D721Med (cell line): ENCODE measurements around the gene KREMEN1.

Source experiments
- DNase-seq: peaks from one replicate; pipeline ENCODE4 v3.0.0; 2011; ENCODE audit warnings: low spot score; ENCODE audit not compliant: insufficient read length
- FAIRE-seq: peaks from 2 replicates; lab custom pipeline; 2011; peaks lifted over from hg19 to GRCh38; lab: Jason Lieb, UNC
- TF ChIP-seq, protein P1 (sequence below): IDR thresholded peaks from 2 replicates; pipeline ENCODE4 v1.5.1; 2012; ENCODE audit warnings: mild to moderate bottlenecking, control low read depth; ENCODE audit not compliant: insufficient read depth; ENCODE audit errors: missing control alignments

KREMEN1 gene

DNA sequence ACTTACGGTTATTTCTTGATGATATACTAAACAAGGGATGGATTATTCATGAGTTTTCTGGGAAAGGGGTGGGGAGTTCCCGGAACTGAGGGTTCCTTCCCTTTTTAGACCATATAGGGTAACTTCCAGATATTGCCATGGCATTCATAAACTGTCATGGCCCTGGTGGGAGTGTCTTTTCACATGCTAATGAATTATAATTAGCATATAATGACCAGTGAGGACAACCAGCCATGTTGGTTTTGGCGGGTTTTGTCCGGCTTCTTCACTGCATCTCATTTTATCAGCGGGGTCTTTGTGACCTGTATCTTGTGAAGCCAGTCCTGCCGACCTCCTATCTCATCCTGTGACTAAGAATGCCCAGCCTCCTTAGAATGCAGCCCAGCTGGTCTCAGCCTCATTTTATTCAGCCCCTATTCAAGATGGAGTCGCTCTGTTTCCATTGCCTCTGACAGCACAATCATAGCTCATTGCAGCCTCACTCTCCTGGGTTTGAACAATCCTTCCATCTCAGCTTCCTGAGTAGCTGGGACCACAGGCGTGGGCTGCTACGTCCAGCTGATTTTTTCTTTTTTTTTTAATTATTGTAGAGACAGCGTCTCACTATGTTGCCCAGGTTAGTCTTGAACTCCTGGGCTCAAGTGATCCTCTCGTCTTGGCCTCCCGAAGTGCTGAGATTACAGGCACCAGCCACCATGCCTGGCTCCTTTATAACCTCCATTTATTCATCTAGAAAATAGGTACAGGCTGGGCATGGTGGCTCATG is 80.3 kb downstream of the KREMEN1 start:
- DNase-seq (no peak), FAIRE-seq (no peak)
- TF ChIP-seq, protein P1, sequence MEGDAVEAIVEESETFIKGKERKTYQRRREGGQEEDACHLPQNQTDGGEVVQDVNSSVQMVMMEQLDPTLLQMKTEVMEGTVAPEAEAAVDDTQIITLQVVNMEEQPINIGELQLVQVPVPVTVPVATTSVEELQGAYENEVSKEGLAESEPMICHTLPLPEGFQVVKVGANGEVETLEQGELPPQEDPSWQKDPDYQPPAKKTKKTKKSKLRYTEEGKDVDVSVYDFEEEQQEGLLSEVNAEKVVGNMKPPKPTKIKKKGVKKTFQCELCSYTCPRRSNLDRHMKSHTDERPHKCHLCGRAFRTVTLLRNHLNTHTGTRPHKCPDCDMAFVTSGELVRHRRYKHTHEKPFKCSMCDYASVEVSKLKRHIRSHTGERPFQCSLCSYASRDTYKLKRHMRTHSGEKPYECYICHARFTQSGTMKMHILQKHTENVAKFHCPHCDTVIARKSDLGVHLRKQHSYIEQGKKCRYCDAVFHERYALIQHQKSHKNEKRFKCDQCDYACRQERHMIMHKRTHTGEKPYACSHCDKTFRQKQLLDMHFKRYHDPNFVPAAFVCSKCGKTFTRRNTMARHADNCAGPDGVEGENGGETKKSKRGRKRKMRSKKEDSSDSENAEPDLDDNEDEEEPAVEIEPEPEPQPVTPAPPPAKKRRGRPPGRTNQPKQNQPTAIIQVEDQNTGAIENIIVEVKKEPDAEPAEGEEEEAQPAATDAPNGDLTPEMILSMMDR, result no peak

DNA sequence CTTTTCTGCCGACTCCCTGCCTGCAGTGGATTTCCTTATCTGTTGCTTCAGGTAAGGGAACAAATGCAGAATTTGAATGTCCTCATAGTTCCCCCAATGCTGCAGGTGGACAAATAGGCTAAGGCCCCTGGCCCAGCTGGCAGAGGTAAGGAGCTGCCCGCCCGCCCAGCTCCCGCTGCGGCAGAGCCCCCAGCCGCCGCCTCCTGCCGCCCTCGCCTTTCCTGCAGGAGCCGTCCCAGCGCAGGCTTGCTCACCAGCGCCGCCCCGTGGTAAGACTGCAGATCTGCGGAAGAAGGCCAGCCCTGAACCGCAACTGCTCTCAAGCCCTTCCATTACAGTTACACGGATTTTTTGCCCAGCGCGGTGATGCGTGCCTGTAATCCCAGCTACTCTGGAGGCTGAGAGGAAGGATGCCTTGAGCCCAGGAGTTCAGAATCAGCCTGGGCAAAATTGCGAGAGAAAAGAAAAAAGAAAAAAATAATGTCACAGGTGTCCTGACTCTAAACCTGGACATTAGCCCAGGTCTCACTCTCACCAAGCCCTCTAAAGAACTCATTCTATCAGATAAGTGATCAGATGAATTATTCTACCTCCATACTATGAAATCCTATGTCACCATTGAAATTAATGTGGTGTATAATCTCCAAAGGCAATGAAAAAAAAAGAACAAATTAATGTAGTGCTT is 81.7 kb downstream of the KREMEN1 start:
- FAIRE-seq (no peak), DNase-seq (peak; percentile 39)
- TF ChIP-seq, protein P1, result peak; percentile 94

DNA sequence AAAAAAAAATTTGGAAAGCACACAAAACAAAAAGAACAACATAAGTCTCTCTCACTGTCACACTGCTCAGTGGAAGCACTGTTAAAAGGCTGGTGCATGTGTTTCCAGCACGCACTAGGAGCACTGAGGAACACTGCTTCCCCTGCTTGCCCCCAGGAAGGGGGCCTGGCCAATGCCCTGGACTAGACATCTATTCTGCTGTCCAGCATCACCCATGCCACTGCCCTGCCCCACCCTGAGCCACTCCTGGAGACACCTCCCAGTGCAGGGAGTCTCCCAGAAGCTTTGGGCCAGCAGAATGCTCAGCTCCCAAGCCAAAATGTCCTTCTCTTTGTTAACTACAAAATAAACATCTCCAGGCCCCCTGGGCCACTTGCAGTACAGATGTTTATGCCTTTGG is 83.1 kb downstream of the KREMEN1 start:
- DNase-seq, result no peak
- TF ChIP-seq, protein P1, result no peak
- FAIRE-seq, result no peak

DNA sequence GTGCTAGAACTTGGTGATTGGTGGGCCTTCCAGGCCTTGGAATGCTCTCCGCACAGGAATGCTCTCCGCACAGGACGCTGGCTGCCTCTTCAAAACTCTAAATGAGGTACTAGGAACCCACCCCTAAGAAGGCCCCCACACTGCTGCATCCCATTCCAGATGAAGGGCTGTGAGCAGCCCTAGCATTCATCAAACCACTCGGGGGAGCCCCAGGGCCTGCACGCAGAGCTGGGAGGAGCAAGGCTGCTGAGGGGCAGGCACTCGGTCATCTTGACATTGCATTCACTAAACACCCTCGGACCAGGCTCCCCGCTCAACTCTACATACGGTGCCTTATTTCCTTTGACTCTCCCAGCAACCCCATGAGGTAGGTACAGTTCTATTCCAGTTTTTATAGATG is 83.7 kb downstream of the KREMEN1 start:
- TF ChIP-seq, protein P1, result no peak
- FAIRE-seq (no peak), DNase-seq (no peak)

DNA sequence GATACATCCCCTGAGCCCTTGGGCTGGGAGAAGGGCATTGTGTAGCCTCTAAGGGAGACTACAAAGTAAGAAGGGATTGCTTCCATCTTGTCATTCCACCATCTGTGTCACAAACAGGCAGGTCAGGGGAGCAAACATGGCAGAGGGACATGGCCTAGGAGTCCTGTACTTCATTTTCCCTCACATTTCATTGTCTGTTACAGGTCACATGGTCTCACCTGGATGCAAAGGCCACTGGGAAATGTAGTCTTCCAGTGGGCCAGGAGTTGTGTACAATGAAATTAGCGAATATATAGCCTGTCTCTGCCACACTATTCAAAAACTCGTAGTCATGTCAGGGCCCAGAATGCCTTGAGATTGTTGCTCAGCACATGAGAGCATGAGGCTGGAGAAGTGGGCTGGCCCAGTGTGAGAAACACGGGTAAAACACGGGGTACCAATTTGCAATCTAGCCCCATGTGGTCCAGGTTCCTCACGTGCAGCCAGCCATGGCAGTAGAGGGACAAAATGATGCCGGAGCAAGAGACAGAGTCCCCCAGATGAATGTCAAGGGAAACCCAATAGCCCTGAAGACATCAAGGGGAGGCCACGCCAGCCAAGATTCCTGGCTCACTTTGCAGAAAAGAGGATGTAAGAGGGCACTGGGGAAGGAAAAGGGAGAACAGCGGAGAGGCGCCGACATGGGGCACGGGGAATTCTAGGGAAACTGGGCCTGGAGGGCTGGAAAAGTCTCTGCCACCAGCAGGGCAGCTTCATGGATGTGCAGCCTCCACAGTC is 85.1 kb downstream of the KREMEN1 start:
- no peak for FAIRE-seq
- no peak for DNase-seq
- TF ChIP-seq, protein P1, result no peak

DNA sequence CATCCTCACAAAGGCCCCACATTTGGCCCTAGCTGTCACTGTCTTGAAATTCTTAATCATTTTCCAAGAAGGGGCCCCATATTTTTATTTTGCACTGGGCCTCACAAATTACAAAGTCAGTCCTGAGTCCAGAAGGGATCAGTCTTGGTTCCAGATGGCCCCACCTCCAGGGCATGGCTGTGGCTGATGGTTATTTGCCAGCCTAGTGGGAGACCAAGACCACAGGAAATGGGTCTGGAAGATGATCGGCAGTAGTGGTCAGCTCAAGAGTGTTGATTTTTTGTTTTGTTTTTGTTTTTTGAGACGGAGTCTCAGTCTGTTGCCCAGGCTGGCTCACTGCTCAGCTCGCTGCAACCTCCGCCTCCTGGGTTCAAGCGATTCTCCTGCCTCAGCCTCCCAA is 85.7 kb downstream of the KREMEN1 start:
- DNase-seq (no peak), FAIRE-seq (no peak)
- TF ChIP-seq, protein P1, result no peak
